ENCODE measurements around the gene HS3ST3A1. TPM values are rescaled to one million over a fixed set of nuclear protein-coding genes. Genes with fewer than 3 reads are reported as not detected.

HS3ST3A1 gene
- total RNA-seq (1 to 10 TPM; 1.8 to 3.7 (median 3.0) TPM), polyA plus RNA-seq (1 to 10 TPM in 1 of 3 donors, not detected in 2; 1.5 TPM)

- peak within 1 kb of the TSS; percentile 51 to 71 (median 63) for H3K27ac ChIP-seq
- H3K27me3 ChIP-seq, result peaks cover 19 to 70% (median 35%) of the 10 kb centered on the region in 3 donors
- no peaks in the 10 kb centered on the region for H3K9me3 ChIP-seq
- H3K4me3 ChIP-seq, result peak within 1 kb of the TSS; percentile 29 to 52 (median 43)
- no peaks in the 10 kb centered on the region for H3K36me3 ChIP-seq
- intact Hi-C loops (cut with DNase I), result no loop called here
- H3K4me1 ChIP-seq, result peaks cover 0 to 23% (median 20%) of the 10 kb centered on the region in 4 donors
- WGBS, 2 donors, result 2 to 5% methylated on average over 61 of the region's 61 CpGs
- peak; percentile 78 for DNase-seq
- TF ChIP-seq POLR2A (IDR thresholded peaks at IDR 0.05) (no peak), CTCF (IDR thresholded peaks at IDR 0.05) (no peak), POLR2AphosphoS5 (IDR thresholded peaks at IDR 0.05) (peak in 3 of 4 donors; percentile 38 to 60 (median 53))
These were observed at the start of gene HS3ST3A1 for GRCh38 chr17:13601776-13602551. Gene HS3ST3A1, minus strand, starts transcription at chr17:13601929. Its CDS starts 800 bp downstream, at chr17:13601129.

- intact Hi-C loops (cut with DNase I), result no loop called here
These were observed 48.5 kb upstream of the HS3ST3A1 start for GRCh38 chr17:13650096-13650675.

GRCh38 chr17:13647543-13648021 is 45.9 kb upstream of the HS3ST3A1 start:
- H3K27ac ChIP-seq, result no peak overlapping the region
- no peaks in the 10 kb centered on the region for H3K36me3 ChIP-seq
- TF ChIP-seq CTCF (IDR thresholded peaks at IDR 0.05), result no peak
- TF ChIP-seq POLR2A (IDR thresholded peaks at IDR 0.05), result no peak
- no peak for TF ChIP-seq EP300 (IDR thresholded peaks at IDR 0.05)
- TF ChIP-seq POLR2AphosphoS5 (IDR thresholded peaks at IDR 0.05), result no peak
- H3K4me1 ChIP-seq, result no peaks in the 10 kb centered on the region
- DNase-seq, result no peak
- H3K9me3 ChIP-seq, result no peaks in the 10 kb centered on the region
- 55 to 60% methylated on average over 6 of the region's 6 CpGs for WGBS, 2 donors
- no peak overlapping the region for H3K4me3 ChIP-seq
- no peaks in the 10 kb centered on the region for H3K27me3 ChIP-seq
- intact Hi-C loops (cut with DNase I), result no loop called here

More at GRCh38 chr17:13650096-13650675, 48.5 kb upstream of the HS3ST3A1 start:
- TF ChIP-seq POLR2AphosphoS5 (IDR thresholded peaks at IDR 0.05), result no peak
- no peak for TF ChIP-seq CTCF (IDR thresholded peaks at IDR 0.05)
- TF ChIP-seq EP300 (IDR thresholded peaks at IDR 0.05), result no peak
- no peak for TF ChIP-seq POLR2A (IDR thresholded peaks at IDR 0.05)
- no peak overlapping the region for H3K4me3 ChIP-seq
- no peaks in the 10 kb centered on the region for H3K36me3 ChIP-seq
- H3K27me3 ChIP-seq, result no peaks in the 10 kb centered on the region
- 66 to 75% methylated on average over 4 of the region's 4 CpGs for WGBS, 2 donors
- no peak overlapping the region for H3K27ac ChIP-seq
- no peaks in the 10 kb centered on the region for H3K4me1 ChIP-seq
- DNase-seq, result no peak
- no peaks in the 10 kb centered on the region for H3K9me3 ChIP-seq

- 70 to 77% methylated on average over 5 of the region's 5 CpGs for WGBS, 2 donors
- intact Hi-C loops (cut with DNase I), result no loop called here
- TF ChIP-seq EP300 (IDR thresholded peaks at IDR 0.05) (no peak), POLR2AphosphoS5 (IDR thresholded peaks at IDR 0.05) (no peak), POLR2A (IDR thresholded peaks at IDR 0.05) (no peak), CTCF (IDR thresholded peaks at IDR 0.05) (no peak)
These were observed 45.3 kb upstream of the HS3ST3A1 start for GRCh38 chr17:13646969-13647542.

More at GRCh38 chr17:13646969-13647542, 45.3 kb upstream of the HS3ST3A1 start:
- Histone ChIP-seq H3K4me1 (no peaks in the 10 kb centered on the region), H3K36me3 (no peaks in the 10 kb centered on the region), H3K9me3 (no peaks in the 10 kb centered on the region), H3K27ac (no peak overlapping the region), H3K4me3 (no peak overlapping the region), H3K27me3 (no peaks in the 10 kb centered on the region)
- DNase-seq, result no peak

Data from sigmoid colon (tissue), 7 donors.